Kidney epithelial cell (primary cell): ENCODE measurements around the gene IL1RL2. TPM values are rescaled to one million over a fixed set of nuclear protein-coding genes. Genes with fewer than 3 reads are reported as not detected.

Experiments
- DNase-seq: peaks from one replicate; pipeline ENCODE4 v3.0.0-alpha.2; 2010; ENCODE audit warnings: low read depth
- H3K27me3 ChIP-seq: 2 replicates; pipeline ENCODE4 v1.6.0; 2011; ENCODE audit warnings: low read length; ENCODE audit not compliant: control insufficient read depth, insufficient read depth
- H3K36me3 ChIP-seq: 2 replicates; pipeline ENCODE4 v1.5.1; 2011; ENCODE audit warnings: low read length; ENCODE audit not compliant: control insufficient read depth, insufficient read depth
- H3K4me3 ChIP-seq: 2 replicates; pipeline ENCODE4 v1.5.1; 2011; ENCODE audit warnings: low read depth, mild to moderate bottlenecking, control low read depth, low read length
- CTCF ChIP-seq: IDR thresholded peaks from 2 replicates; pipeline ENCODE4 v1.5.1; 2011; ENCODE audit warnings: mild to moderate bottlenecking, moderate library complexity, low read length, control low read depth, inconsistent platforms; ENCODE audit not compliant: insufficient read depth, poor library complexity, severe bottlenecking
- total RNA-seq: library from RNA; depleted of rRNA; stranded (reverse); fragments of >200 nt; gene quantifications from 2 replicates; pipeline ENCODE4 v1.2.3, GENCODE V29; 2015

IL1RL2 gene
- total RNA-seq, 1 donor from 2014 or later: 2.1 TPM

DNA sequence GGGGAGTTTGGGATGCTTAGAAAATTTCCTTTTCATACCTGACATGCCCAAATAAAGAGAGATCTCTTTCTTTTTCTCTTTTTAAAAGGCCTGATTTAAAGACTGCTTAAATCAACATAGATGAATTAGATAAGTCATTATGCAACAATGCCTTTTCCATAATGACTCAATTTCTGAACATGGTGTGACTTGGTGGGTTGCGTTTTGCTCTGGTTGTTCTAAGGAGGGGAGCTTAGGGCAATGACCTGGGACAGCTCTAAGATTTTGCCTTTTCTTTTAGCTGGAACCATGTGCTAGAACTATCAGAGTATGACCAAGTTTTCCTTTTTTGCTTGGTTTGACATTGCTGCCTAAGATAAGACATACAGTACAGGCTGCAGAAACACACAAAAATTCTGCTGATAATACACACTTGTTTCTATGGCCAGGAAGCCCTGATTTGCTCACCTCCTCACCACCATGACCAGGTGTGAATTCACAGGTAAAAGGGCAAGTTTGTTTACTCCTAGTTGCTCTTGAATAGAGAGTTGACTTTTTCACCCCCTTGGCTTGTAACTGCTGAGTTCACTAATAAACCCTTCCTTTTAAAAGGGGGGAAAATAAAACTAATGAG is 66.4 kb downstream of the IL1RL2 start:
- no peak overlapping the region for H3K4me3 ChIP-seq
- TF ChIP-seq CTCF: no peak
- DNase-seq: no peak
- H3K36me3 ChIP-seq: no peaks in the 10 kb centered on the region
- H3K27me3 ChIP-seq: no peaks in the 10 kb centered on the region

GRCh38 chr2:102253753-102254150 is 66.9 kb downstream of the IL1RL2 start:
- no peak for DNase-seq
- TF ChIP-seq CTCF: no peak
- no peaks in the 10 kb centered on the region for H3K27me3 ChIP-seq
- no peak overlapping the region for H3K4me3 ChIP-seq
- no peaks in the 10 kb centered on the region for H3K36me3 ChIP-seq

DNA sequence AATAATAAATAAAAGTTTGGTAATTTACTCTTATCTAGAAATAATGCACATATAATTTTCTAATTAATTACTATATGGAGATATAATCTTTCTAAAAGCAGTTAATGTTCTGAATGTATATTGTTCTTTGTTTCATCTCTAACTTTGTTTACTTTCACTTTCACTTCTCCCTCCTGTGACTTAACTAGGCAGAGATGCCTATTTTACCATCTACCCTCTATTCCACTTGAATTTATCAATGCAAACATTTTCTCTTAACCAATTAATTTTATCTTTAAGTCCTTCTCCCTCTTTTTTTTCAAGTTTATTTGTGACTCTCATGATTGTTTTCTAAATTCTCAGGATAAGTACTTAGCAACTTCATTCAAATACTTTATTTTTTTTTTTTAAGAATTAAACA is 69.5 kb downstream of the IL1RL2 start:
- Histone ChIP-seq H3K36me3 (no peaks in the 10 kb centered on the region), H3K27me3 (no peaks in the 10 kb centered on the region), H3K4me3 (no peak overlapping the region)
- no peak for TF ChIP-seq CTCF
- DNase-seq: no peak

DNA sequence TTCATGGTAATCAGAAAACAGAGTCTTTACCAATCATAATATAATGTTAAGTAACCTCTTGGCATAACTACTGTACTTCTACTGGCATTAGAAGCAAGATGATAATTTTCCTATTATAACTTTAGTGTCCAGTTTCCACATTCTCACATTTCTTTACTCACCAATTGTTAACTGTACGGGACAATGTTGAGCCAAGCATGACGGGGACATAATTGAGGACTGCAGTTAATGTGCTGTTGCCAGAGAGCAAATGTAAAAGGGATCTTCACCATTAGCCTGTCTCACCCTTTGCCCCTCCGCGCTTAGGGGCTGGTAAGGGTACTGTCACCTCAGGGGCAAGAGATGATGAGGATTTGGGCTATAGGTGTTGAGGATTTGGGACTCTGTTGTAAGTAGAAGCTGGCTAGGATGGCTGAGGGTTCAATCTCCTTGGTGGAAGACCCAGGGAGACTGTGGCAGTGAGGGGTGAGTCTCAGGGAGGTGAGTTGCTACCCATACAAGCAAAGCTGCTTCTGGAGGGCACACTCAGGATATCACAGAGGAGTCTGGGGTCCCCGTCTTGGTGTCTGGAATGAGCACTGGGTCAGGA is 70.1 kb downstream of the IL1RL2 start:
- Histone ChIP-seq H3K27me3 (no peaks in the 10 kb centered on the region), H3K4me3 (no peak overlapping the region), H3K36me3 (no peaks in the 10 kb centered on the region)
- DNase-seq: no peak
- no peak for TF ChIP-seq CTCF

DNA sequence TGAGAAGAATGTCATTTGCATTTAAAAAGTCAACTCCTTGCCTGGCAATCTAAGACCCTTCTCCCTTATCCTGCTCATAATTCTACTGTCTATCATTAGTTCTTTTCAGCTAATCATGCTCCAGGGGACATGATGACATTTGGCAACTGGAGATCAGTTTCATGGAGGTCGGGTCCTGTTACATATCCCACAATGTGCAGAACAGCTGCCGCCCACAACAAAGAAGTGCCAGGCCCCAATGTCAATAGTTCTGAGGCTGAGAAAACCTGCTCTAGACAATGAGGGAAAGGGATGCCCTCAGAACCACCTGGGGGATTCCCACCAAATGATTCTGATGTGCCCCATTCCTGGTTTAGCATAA is 71.2 kb downstream of the IL1RL2 start:
- no peak for DNase-seq
- TF ChIP-seq CTCF: no peak
- Histone ChIP-seq H3K4me3 (no peak overlapping the region), H3K36me3 (no peaks in the 10 kb centered on the region), H3K27me3 (no peaks in the 10 kb centered on the region)
